ENCODE data around the gene EIF1B. TPM values are rescaled to one million over a fixed set of nuclear protein-coding genes. Genes with fewer than 3 reads are reported as not detected.
A peak's percentile ranks its signal among the peaks of the same experiment; 100 is the strongest.

EIF1B gene
- total RNA-seq, 6 experiments from 2014 or later, result 32.0 to 41.6 (median 38.3) TPM

- TF ChIP-seq CTCF (IDR thresholded peaks at IDR 0.05), result peak; percentile 93
- Mint-ChIP-seq H3K4me1 (ENCODE audit: low read depth) (peaks cover 24% of the 10 kb centered on the region), H3K36me3 (ENCODE audit: low read depth) (peaks cover 6% of the 10 kb centered on the region; the same call in 1 of the 2 replicates), H3K27ac (no peak overlapping the region), H3K4me3 (no peak overlapping the region), H3K27me3 (ENCODE audit: insufficient read depth) (peaks cover 1% of the 10 kb centered on the region), H3K9me3 (no peaks in the 10 kb centered on the region)
- peak; percentile 50 for DNase-seq
Observed at GRCh38 chr3:40317061-40317855, 7.8 kb downstream of the EIF1B start.

GRCh38 chr3:40321818-40322217, 12.3 kb downstream of the EIF1B start:
- no peak overlapping the region for H3K4me3 Mint-ChIP-seq
- no peaks in the 10 kb centered on the region for H3K4me1 Mint-ChIP-seq (ENCODE audit: low read depth)
- peaks cover 9% of the 10 kb centered on the region for H3K27me3 Mint-ChIP-seq (ENCODE audit: insufficient read depth)
- H3K9me3 Mint-ChIP-seq, result no peaks in the 10 kb centered on the region
- no peak overlapping the region for H3K27ac Mint-ChIP-seq
- H3K36me3 Mint-ChIP-seq (ENCODE audit: low read depth), result no peaks in the 10 kb centered on the region
- DNase-seq, result no peak
- TF ChIP-seq CTCF (IDR thresholded peaks at IDR 0.05), result no peak

GRCh38 chr3:40323946-40324345, 14.4 kb downstream of the EIF1B start:
- TF ChIP-seq CTCF (IDR thresholded peaks at IDR 0.05), result no peak
- no peaks in the 10 kb centered on the region for H3K4me1 Mint-ChIP-seq (ENCODE audit: low read depth)
- H3K27ac Mint-ChIP-seq, result no peak overlapping the region
- H3K9me3 Mint-ChIP-seq, result no peaks in the 10 kb centered on the region
- peaks cover 8% of the 10 kb centered on the region for H3K27me3 Mint-ChIP-seq (ENCODE audit: insufficient read depth)
- no peak overlapping the region for H3K4me3 Mint-ChIP-seq
- H3K36me3 Mint-ChIP-seq (ENCODE audit: low read depth), result no peaks in the 10 kb centered on the region
- DNase-seq, result no peak

GRCh38 chr3:40324621-40325020, 15.1 kb downstream of the EIF1B start:
- Mint-ChIP-seq H3K27me3 (ENCODE audit: insufficient read depth) (peaks cover 8% of the 10 kb centered on the region), H3K27ac (no peak overlapping the region), H3K9me3 (no peaks in the 10 kb centered on the region), H3K4me3 (no peak overlapping the region), H3K4me1 (ENCODE audit: low read depth) (no peaks in the 10 kb centered on the region), H3K36me3 (ENCODE audit: low read depth) (no peaks in the 10 kb centered on the region)
- no peak for DNase-seq
- TF ChIP-seq CTCF (IDR thresholded peaks at IDR 0.05), result no peak

GRCh38 chr3:40325465-40325864, 16.0 kb downstream of the EIF1B start:
- no peak for TF ChIP-seq CTCF (IDR thresholded peaks at IDR 0.05)
- no peak overlapping the region for H3K27ac Mint-ChIP-seq
- H3K9me3 Mint-ChIP-seq, result no peaks in the 10 kb centered on the region
- no peak for DNase-seq
- H3K36me3 Mint-ChIP-seq (ENCODE audit: low read depth), result no peaks in the 10 kb centered on the region
- no peaks in the 10 kb centered on the region for H3K4me1 Mint-ChIP-seq (ENCODE audit: low read depth)
- H3K27me3 Mint-ChIP-seq (ENCODE audit: insufficient read depth), result peaks cover 8% of the 10 kb centered on the region
- H3K4me3 Mint-ChIP-seq, result no peak overlapping the region

Data from HFFc6 (cell line).